GM12878 (cell line): Measurements from ENCODE around the gene YTHDF1.

ENCODE experiments used
- NRF1 ChIP-seq: conservative IDR thresholded peaks from 2 replicates; pipeline ENCODE4 v1.6.1; 2011; ENCODE audit warnings: mild to moderate bottlenecking, low read depth, low read length, improper control_type of control experiment
- TF ChIP-seq, protein P1 (sequence below): fragments of 450-650 bp; IDR thresholded peaks from 2 replicates; pipeline ENCODE4 v1.6.1; 2017; ENCODE audit warnings: mild to moderate bottlenecking
- TF ChIP-seq, protein P2 (sequence below), 3 experiments: IDR thresholded peaks in 2 of 3; conservative IDR thresholded peaks in 1 of 3; 2 replicates each; pipeline ENCODE4 v1.5.1; 2011; ENCODE audit warnings: low read depth in 3 of 3, low read length in 3 of 3, mild to moderate bottlenecking in 3 of 3, control low read depth in 2 of 3, moderate library complexity in 2 of 3, inconsistent platforms in 1 of 3, mixed read lengths in 1 of 3; ENCODE audit not compliant: control insufficient read depth in 2 of 3, insufficient read depth in 1 of 3; ENCODE audit errors: extremely low read depth in 1 of 3

DNA sequence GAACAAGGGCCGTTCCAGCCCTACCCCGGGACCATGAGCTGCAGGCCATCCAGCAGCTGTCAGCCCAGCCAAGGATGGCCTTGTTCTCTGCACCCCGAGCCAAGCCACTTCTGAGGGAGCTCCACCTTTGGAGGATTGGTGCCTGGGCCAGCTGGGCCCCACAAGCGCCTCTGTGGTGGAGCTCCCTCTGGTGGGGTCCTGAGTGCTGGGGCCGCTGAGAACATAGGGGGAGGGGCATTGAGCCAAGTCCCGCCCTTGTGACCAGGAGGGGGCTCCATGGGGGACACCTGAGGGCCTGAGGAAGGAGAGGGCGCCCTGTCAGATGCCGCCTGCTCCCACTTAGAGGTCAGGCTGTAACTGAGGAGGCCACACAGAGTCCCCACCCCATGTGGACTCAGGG, 43.2 kb downstream of the YTHDF1 start:
- TF ChIP-seq NRF1, result no peak
- TF ChIP-seq, protein P1, sequence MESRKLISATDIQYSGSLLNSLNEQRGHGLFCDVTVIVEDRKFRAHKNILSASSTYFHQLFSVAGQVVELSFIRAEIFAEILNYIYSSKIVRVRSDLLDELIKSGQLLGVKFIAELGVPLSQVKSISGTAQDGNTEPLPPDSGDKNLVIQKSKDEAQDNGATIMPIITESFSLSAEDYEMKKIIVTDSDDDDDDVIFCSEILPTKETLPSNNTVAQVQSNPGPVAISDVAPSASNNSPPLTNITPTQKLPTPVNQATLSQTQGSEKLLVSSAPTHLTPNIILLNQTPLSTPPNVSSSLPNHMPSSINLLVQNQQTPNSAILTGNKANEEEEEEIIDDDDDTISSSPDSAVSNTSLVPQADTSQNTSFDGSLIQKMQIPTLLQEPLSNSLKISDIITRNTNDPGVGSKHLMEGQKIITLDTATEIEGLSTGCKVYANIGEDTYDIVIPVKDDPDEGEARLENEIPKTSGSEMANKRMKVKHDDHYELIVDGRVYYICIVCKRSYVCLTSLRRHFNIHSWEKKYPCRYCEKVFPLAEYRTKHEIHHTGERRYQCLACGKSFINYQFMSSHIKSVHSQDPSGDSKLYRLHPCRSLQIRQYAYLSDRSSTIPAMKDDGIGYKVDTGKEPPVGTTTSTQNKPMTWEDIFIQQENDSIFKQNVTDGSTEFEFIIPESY, result no peak
- TF ChIP-seq, protein P2, sequence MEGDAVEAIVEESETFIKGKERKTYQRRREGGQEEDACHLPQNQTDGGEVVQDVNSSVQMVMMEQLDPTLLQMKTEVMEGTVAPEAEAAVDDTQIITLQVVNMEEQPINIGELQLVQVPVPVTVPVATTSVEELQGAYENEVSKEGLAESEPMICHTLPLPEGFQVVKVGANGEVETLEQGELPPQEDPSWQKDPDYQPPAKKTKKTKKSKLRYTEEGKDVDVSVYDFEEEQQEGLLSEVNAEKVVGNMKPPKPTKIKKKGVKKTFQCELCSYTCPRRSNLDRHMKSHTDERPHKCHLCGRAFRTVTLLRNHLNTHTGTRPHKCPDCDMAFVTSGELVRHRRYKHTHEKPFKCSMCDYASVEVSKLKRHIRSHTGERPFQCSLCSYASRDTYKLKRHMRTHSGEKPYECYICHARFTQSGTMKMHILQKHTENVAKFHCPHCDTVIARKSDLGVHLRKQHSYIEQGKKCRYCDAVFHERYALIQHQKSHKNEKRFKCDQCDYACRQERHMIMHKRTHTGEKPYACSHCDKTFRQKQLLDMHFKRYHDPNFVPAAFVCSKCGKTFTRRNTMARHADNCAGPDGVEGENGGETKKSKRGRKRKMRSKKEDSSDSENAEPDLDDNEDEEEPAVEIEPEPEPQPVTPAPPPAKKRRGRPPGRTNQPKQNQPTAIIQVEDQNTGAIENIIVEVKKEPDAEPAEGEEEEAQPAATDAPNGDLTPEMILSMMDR (IDR thresholded peaks at IDR 0.05 in 2 of 3, conservative IDR thresholded peaks at IDR 0.05 in 1 of 3; ENCODE audit: control insufficient read depth in 2 of 3, extremely low read depth in 1 of 3, insufficient read depth in 1 of 3, low read depth in 3 of 3, low read length in 3 of 3), result peak; percentile 27 to 42 (median 41); a peak in 4 of 6 replicates
